Measurements from ENCODE around the gene ANKMY1.

ANKMY1 gene

DNA sequence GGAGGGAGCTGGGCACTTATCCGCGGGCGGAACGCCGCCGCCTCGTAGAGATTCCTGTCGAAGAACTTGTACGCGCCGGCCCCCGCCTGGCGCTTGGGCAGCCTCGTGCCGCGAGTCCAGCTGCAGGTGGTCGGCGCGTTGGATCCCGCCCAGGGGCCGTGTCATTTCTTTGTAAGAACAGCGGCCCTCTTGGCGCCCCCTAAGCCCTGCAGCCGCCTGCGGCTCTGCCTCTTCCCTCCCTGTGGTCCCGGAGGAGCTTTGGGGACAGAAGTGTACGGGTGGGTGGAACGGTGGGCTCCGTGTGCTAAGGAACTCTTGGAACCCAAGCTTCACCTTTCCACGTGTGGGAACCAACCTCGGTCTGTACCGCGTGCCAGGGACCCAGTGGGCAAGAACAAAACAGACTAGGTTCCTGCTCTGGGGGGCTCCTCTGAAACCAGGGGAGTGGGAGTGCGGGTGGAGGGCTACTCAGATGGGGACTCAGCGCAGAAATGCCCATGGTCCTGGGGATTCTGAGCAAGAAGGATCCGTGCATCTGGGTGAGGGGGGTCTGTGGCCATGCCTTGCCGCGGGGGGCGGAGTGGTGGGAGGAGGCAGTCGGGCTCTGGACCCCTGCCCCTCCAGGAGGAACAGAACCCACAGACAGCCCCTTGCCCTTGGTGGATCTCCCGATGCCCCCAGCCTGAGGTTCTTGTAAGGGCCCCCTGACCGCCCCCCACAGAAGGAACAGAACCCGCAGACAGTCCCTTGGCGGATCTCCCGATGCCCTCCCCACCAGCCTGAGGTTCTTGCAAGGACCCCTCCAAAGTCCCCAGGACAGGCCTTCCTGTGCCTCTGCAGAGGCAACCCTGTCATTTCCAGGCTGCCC is 120.9 kb downstream of the ANKMY1 start:
- Mint-ChIP-seq H3K4me1 (no peaks in the 10 kb centered on the region), H3K4me3 (peak overlapping the region; percentile 54), H3K36me3 (no peaks in the 10 kb centered on the region), H3K27ac (no peak overlapping the region), H3K27me3 (peaks cover 15% of the 10 kb centered on the region), H3K9me3 (no peaks in the 10 kb centered on the region)

DNA sequence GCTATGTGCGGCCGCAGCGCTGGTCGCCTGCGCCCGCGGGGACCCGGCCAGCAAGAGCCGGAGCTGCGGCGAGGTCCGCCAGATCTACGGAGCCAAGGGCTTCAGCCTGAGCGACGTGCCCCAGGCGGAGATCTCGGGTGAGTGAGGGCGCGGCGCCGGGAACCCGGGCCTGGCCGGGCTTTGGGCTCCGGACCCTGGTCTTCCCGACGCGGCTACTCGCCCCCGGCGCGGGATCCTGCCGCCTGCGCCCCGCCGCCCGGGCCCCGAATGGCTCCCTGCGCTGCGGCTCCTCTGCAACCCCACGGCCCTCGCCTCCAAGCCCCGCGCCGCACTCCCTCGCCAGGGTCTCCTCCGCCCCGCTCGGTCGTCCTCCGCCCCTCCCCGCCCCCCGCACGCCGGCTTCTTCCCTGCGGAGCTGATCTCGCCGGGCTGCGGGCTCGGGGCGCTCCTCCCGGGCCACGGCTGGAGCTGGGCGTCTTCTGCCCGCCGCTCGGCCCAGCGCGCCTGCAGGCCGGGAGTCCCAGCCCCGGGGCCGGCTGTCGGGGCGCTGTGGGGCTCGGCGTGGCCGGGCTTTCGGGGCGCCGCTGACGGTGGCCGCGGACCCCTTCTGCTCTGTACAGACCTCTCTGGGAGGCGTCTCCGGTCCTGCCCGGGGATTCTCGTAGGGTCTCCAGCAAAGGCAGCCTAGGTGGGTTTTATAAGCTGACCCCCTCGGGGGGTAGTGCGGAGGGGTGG is 121.7 kb downstream of the ANKMY1 start:
- Mint-ChIP-seq H3K36me3 (no peaks in the 10 kb centered on the region), H3K27me3 (peaks cover 15% of the 10 kb centered on the region), H3K27ac (no peak overlapping the region), H3K4me1 (no peaks in the 10 kb centered on the region), H3K4me3 (no peak overlapping the region), H3K9me3 (no peaks in the 10 kb centered on the region)

DNA sequence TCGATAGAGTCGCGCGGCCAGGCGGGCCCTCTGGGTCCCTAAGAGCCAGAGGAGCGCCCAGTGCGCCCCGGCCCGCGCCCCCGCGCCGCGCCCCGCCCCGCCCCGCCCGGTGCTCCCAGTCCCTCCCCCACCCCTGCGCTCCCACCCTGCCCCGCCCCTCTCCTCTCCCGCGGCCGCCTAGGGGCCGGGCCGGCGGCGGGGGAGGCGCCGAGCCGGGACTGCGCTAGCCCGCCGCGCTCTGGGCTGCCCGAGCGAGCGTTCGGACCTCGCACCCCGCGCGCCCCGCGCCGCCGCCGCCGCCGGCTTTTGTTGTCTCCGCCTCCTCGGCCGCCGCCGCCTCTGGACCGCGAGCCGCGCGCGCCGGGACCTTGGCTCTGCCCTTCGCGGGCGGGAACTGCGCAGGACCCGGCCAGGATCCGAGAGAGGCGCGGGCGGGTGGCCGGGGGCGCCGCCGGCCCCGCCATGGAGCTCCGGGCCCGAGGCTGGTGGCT is 122.3 kb downstream of the ANKMY1 start, which contains the start of gene GPC1:
Gene GPC1, plus strand, starts transcription at position 207 of the 491 bp plus-strand sequence. Its CDS starts 256 bp downstream, at position 463.
- Mint-ChIP-seq H3K27me3 (peaks cover 15% of the 10 kb centered on the region), H3K36me3 (no peaks in the 10 kb centered on the region), H3K4me1 (no peaks in the 10 kb centered on the region), H3K4me3 (peak within 1 kb of the TSS; percentile 84), H3K9me3 (no peaks in the 10 kb centered on the region), H3K27ac (no peak within 1 kb of the TSS)

DNA sequence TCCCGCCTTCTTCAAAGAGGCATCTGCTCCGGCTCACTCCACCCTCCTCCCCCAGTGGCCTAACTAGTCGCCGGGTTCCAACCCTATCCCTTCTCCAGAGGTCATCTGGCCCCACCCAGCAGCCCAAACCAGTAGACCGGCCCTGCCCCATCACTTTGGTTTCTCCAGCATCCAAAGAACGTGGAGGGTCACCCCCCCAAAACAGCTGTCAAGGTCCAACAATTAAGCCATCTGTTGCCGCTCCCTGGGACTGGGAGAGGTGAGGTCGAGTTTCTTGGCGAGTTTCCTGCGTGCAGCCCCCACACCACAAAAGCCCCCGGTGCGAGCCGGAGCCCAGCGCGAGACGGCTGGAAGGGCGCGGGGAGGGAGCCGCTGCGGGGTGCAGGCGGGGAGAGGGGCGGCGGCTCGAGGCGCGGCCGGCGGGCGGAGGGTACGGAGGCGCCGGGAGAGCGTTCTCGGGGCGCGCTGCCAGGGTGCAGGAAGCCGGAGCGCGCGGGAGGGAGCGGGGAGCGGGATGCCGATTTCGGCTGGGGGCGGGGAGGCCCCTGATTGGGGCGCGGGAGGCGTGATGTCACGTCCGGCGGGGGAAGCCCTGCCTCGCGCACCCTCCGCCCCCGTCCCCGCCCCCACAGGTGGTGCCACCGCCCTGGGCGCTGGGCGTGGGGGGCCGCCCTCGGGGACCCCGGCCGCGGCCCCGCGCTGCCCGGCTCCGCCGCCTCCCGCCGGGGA is 122.9 kb downstream of the ANKMY1 start:
- H3K4me3 Mint-ChIP-seq = peak overlapping the region; percentile 84
- no peaks in the 10 kb centered on the region for H3K4me1 Mint-ChIP-seq
- H3K27me3 Mint-ChIP-seq = peaks cover 15% of the 10 kb centered on the region
- no peak overlapping the region for H3K27ac Mint-ChIP-seq
- H3K9me3 Mint-ChIP-seq = no peaks in the 10 kb centered on the region
- H3K36me3 Mint-ChIP-seq = no peaks in the 10 kb centered on the region

DNA sequence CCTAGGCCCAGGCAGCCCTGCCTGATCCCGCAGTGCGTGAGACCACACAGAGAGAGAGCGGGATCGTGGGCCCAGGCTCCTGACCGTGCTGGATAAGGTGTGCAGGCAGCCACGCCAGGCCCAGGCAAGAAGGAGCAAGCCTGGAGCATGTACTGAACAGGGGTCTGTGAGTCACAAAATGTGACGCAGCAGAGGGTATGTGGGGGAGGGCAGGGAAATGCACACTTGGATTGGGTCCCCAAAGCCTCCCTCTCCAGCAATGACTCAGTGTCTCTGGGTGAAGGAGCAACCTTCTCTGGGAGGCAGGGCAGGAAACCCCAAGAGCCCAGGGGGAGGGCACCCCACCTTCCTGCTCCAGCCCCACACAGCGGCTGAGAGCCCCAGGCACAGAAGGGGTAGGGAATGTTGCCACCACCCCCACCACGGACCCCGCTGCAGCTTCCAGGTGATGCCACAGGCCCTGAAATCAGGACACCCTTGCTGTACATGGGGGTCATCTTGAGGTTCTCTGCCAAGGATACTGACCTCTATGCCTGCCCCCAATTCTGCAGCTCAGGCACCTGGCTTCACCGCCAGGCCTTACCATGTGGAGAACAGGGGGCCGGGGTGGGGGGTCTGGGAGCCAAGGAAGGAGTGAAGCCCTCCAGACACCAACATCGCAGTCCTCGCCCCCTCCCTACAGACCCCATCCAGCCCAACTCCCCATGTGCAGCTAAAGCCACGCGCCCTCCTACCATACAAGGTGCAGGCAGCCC is 123.6 kb downstream of the ANKMY1 start:
- no peaks in the 10 kb centered on the region for H3K4me1 Mint-ChIP-seq
- no peak overlapping the region for H3K27ac Mint-ChIP-seq
- peak overlapping the region; percentile 84 for H3K4me3 Mint-ChIP-seq
- peaks cover 15% of the 10 kb centered on the region for H3K27me3 Mint-ChIP-seq
- H3K9me3 Mint-ChIP-seq = no peaks in the 10 kb centered on the region
- no peaks in the 10 kb centered on the region for H3K36me3 Mint-ChIP-seq

DNA sequence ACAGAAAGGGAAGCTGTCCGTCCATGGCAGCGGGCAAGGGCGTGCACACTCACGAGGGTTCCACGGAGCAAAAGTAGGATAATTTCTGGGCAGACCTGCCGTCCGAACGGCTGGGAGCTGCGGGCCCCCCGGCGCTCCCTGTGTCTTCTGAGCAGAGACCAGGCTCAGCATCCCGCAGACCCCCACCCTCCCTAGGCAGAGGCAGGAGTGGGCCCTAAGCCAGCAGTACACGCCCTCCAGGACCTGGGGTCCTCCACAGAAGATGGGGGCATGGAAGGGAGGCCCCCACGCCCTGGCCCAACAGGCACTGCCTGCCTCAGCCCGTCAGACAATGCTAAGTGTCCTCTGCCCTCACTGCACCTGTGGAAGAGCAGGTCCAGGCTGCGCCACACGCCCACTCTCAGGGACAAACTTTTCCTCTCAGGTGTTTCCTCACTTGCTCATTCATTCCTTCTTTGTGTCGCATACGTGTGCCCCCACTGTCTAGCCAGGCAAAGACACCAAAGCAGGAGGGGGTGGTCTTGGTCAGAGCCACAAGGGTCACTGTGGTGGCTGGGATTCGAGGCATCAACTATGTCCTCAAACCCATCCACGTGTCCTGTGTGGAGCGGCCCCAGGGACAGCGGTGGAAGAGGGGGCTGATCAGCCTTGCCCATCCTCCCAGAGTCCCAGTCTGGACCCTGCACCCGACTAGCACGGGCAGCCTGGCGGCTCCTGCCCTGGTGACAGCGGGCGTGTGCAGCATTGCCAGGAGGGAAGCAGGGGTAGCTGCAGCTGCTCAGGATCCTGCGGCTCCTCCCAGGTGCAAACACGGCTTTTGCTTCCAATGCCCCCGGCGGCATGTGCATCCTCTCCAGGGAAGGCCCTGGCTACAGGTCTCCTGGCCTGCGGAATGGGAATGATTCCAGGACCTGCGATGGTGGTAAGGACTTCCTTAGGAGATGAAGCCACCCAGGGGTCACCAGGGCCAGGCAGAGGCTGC is 124.7 kb downstream of the ANKMY1 start:
- Mint-ChIP-seq H3K27ac (no peak overlapping the region), H3K4me3 (peak overlapping the region; percentile 57), H3K9me3 (no peaks in the 10 kb centered on the region), H3K27me3 (peaks cover 17% of the 10 kb centered on the region), H3K36me3 (no peaks in the 10 kb centered on the region), H3K4me1 (peaks cover 4% of the 10 kb centered on the region)

DNA sequence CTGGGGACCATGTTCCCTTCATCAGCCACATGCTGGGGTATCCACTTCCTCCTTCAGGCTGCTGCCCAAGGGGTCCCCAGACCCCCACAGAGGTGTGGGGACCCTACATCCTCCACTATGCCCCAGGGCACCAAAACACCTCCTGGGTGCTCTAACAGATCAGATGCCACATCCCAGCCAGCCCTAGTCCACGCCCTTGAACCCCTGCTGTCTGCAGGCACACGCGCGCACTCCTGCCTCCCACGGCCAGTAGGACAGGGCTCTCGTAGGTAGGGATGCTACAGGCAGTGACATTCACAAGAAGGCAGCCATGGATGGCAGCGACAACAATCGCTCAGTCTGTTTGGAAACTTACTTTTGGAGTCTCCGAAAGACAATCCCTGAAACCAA is 125.4 kb downstream of the ANKMY1 start:
- peaks cover 13% of the 10 kb centered on the region for H3K27me3 Mint-ChIP-seq
- H3K36me3 Mint-ChIP-seq = no peaks in the 10 kb centered on the region
- H3K4me3 Mint-ChIP-seq = no peak overlapping the region
- H3K4me1 Mint-ChIP-seq = peaks cover 8% of the 10 kb centered on the region
- no peak overlapping the region for H3K27ac Mint-ChIP-seq
- H3K9me3 Mint-ChIP-seq = no peaks in the 10 kb centered on the region

DNA sequence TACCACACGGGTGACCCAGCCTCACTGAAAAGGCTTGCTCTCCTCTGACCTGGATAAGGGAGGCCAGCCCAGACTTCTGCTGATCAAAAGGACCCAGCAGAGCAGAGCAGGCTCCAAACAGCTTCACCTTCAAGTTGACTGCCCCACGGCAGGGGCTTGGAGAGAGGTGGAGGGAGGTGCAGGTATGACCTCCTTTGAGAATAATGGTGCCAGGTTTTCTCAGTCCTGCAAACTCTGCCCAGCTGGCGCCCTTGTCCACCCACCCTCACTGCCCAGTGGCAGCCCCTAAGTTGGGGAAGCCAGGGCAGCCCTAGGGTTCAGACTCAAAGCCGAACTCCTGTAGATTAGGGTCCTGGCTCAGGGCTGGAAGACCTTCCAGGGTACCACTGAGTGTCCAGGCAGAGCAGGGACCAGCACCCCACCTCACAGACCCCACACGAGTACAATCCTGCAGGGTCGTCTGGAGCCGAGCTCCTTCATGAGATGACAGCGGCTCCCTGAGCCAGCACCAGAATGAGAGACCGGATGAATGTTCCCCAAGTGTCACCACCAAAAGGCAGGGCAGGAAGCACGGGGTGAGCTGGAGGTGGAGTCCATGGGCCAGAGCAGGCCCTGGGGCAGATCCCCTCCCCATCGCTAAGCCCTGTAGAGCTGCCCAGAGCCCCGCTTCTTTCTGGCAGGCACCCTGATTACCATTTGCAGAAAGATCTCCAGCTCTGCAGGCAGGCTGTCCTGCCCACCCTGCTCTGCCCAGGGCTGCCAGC is 125.9 kb downstream of the ANKMY1 start:
- Mint-ChIP-seq H3K36me3 (no peaks in the 10 kb centered on the region), H3K27ac (no peak overlapping the region), H3K27me3 (peaks cover 12% of the 10 kb centered on the region), H3K4me1 (peaks cover 8% of the 10 kb centered on the region), H3K9me3 (no peaks in the 10 kb centered on the region), H3K4me3 (no peak overlapping the region)

DNA sequence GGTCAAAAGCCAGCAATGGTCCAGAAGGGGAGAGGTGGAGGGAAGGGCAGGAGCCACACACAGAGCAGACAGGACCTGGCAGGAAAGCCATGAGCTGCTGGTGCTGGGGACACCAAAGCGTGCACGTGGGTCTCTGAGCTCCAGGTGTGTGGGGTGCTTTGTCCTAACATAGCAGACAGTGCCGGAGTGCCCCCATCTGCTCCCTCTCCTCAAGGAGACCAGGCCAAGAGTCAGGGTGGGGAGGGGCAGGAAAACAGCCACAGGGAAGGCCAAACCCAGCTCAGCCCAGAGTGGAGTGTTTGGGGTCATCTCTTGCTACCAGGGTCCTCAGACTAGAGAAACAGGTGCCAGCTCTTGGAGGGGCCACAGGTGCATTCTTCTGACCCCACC is 126.5 kb downstream of the ANKMY1 start:
- H3K36me3 Mint-ChIP-seq = no peaks in the 10 kb centered on the region
- peaks cover 8% of the 10 kb centered on the region for H3K4me1 Mint-ChIP-seq
- H3K9me3 Mint-ChIP-seq = no peaks in the 10 kb centered on the region
- no peak overlapping the region for H3K27ac Mint-ChIP-seq
- H3K27me3 Mint-ChIP-seq = peaks cover 14% of the 10 kb centered on the region
- H3K4me3 Mint-ChIP-seq = no peak overlapping the region

DNA sequence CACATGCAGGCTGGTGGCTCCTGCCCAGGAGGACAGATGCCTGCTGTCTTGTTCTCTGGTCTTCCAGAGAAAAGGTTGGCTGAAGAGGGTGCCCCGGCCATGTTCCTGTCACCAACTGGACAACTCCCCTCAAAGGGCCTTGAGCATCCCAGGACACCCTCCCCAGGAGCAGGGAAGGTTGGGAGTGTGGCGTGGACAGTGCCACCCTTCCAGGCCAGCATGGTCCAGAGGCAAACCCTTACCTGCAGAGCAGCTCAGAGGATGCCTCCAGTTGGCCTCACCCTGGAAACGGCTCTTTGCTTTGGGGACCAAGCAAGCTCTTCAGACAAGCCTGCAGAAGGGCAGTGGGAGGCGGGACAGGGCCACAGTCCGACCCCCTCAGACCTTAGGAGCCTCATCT is 127.2 kb downstream of the ANKMY1 start:
- no peak overlapping the region for H3K4me3 Mint-ChIP-seq

DNA sequence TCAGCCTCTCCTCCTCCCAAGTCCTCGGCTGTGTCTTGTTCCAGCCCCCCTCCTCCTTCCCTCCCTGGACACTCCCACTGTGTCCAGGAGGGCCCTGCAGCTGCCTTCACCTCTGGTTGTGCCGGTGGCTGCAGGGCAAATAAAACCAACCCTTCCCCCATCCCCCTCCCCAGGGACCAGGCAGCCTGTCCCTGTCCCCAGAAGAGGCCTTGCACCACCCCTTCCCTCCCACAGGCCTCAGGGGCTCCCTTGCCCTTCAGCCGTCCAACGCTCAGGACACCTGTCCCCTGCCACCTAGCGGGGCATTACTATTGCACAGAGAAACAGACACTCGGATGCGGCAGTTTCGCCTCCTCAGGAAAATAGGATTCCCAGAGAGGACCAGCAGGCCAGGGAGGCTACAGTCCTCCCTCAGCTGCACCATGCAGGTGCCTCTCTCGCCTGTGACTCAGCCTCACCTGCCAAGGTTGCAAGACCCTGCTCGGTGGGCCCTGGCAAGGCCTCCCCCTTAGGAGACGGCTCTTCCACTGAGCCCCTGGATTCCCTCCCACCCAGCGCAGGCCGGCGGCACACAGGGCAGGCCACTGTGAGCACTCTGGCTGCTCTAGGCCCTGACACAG is 127.8 kb downstream of the ANKMY1 start:
- no peaks in the 10 kb centered on the region for H3K36me3 Mint-ChIP-seq
- no peak overlapping the region for H3K4me3 Mint-ChIP-seq
- H3K27me3 Mint-ChIP-seq = peaks cover 16% of the 10 kb centered on the region
- H3K4me1 Mint-ChIP-seq = peaks cover 8% of the 10 kb centered on the region
- no peak overlapping the region for H3K27ac Mint-ChIP-seq
- no peaks in the 10 kb centered on the region for H3K9me3 Mint-ChIP-seq

More for the DNA sequence above, 127.2 kb downstream of the ANKMY1 start:
- Mint-ChIP-seq H3K27ac (no peak overlapping the region), H3K9me3 (no peaks in the 10 kb centered on the region), H3K4me1 (peaks cover 8% of the 10 kb centered on the region), H3K36me3 (no peaks in the 10 kb centered on the region), H3K27me3 (peaks cover 16% of the 10 kb centered on the region)
